ENCODE results near the gene RSPH1. TPM values are rescaled to one million over a fixed set of nuclear protein-coding genes. Genes with fewer than 3 reads are reported as not detected.

Gene RSPH1
- total RNA-seq, 1 donor from 2014 or later, result 0.42 TPM

DNA sequence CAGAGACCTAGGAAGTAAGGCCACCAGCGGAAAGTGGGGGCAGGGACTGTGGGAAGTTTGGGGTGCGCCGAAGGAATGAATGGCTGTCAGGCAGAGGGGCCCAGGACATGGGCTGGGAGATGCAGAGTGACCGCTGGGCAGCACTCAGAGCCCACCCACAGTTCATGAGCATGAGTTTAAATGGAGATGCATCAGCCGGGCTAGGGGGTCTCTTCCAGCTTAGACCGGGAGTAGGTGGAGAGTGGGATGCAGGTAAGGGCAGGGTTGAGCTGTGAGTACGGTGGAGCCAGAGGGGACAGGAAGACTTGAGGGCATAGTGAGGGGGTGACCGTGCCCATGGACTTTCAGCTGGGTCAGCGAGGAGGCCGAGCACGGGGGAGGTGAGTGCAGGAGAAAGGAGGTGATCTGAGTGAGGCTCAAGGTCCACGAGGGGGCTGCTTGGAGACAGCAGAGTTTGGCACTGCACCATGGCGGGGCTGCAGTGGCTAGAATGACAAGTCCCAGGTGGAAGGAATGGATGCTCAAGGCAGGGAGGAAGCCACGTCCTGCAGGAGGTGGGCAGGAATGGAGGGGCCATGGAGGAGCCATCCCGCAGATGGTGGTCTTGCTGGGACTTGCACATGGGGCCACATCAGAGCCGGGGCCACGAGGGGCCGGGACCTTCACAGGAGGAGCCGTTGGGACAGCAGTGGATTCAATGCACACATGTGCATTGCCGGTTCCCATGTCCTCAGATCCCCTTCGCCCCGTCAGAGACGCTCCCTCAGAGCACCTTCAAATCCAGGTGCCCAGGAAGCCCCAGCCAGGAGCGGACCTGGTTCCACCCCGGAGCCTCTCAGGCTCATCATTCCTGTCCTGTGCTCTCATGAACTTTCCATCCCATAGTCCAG is 57.5 kb downstream of the RSPH1 start:
- H3K36me3 Mint-ChIP-seq, result no peaks in the 10 kb centered on the region
- TF ChIP-seq, protein P1, sequence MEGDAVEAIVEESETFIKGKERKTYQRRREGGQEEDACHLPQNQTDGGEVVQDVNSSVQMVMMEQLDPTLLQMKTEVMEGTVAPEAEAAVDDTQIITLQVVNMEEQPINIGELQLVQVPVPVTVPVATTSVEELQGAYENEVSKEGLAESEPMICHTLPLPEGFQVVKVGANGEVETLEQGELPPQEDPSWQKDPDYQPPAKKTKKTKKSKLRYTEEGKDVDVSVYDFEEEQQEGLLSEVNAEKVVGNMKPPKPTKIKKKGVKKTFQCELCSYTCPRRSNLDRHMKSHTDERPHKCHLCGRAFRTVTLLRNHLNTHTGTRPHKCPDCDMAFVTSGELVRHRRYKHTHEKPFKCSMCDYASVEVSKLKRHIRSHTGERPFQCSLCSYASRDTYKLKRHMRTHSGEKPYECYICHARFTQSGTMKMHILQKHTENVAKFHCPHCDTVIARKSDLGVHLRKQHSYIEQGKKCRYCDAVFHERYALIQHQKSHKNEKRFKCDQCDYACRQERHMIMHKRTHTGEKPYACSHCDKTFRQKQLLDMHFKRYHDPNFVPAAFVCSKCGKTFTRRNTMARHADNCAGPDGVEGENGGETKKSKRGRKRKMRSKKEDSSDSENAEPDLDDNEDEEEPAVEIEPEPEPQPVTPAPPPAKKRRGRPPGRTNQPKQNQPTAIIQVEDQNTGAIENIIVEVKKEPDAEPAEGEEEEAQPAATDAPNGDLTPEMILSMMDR (IDR thresholded peaks at IDR 0.05; ENCODE audit: unreplicated experiment), result no peak
- no peak overlapping the region for H3K27ac Mint-ChIP-seq
- no peak overlapping the region for H3K4me3 Mint-ChIP-seq
- no peaks in the 10 kb centered on the region for H3K9me3 Mint-ChIP-seq
- H3K4me1 Mint-ChIP-seq, result no peaks in the 10 kb centered on the region
- no peak for DNase-seq (ENCODE audit: low spot score in 2 of 2, unreplicated experiment in 2 of 2)
- H3K27me3 Mint-ChIP-seq (ENCODE audit: low read depth), result peaks cover 51% of the 10 kb centered on the region

DNA sequence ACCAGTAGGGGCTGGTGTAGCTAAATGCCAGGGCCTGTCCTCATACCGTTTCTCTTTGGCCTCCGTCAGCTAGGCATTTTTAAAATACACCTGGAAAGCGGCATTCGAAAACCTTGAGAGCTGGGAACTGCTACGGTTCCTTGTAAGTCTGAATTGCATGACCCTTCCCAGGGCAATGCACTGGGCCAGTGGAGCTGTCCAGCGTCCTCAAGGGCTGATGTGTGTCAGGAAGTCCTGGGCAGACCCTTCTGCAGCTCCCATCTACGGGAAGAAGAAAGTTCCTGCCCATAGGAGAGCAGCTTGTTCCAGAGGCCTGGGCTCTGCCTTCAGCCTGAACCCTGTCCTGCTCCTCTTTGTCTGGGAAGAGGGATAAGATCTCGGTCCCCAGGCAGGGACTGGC is 58.2 kb downstream of the RSPH1 start:
- Mint-ChIP-seq H3K4me1 (no peaks in the 10 kb centered on the region), H3K36me3 (no peaks in the 10 kb centered on the region), H3K9me3 (peaks cover 2% of the 10 kb centered on the region), H3K27ac (no peak overlapping the region), H3K4me3 (no peak overlapping the region), H3K27me3 (ENCODE audit: low read depth) (peaks cover 51% of the 10 kb centered on the region)
- no peak for DNase-seq (ENCODE audit: low spot score in 2 of 2, unreplicated experiment in 2 of 2)
- TF ChIP-seq, protein P1 (IDR thresholded peaks at IDR 0.05; ENCODE audit: unreplicated experiment), result no peak

DNA sequence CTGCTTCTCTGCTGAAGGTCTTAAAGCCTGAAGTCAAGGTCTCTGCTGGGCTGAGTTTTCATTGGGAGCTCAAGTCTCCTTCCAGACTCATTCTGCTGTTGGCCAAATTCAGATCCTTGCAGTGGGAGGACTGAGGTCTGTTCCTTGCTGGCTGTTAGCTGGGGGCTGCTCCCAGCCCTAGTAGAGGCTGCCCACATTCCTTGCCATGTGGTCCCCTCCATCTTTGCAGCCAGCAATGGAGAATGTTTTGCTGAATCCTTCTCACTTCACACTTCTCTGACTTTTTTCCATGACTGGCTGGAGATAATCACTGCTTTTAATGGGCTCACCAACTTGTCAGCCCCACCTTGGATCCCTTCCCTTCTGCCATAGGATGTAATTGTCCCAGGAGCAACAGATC is 59.1 kb downstream of the RSPH1 start:
- Mint-ChIP-seq H3K4me1 (no peaks in the 10 kb centered on the region), H3K36me3 (no peaks in the 10 kb centered on the region), H3K27ac (no peak overlapping the region), H3K9me3 (peaks cover 9% of the 10 kb centered on the region), H3K27me3 (ENCODE audit: low read depth) (peaks cover 53% of the 10 kb centered on the region), H3K4me3 (no peak overlapping the region)
- DNase-seq (ENCODE audit: low spot score in 2 of 2, unreplicated experiment in 2 of 2), result no peak
- TF ChIP-seq, protein P1 (IDR thresholded peaks at IDR 0.05; ENCODE audit: unreplicated experiment), result no peak

DNA sequence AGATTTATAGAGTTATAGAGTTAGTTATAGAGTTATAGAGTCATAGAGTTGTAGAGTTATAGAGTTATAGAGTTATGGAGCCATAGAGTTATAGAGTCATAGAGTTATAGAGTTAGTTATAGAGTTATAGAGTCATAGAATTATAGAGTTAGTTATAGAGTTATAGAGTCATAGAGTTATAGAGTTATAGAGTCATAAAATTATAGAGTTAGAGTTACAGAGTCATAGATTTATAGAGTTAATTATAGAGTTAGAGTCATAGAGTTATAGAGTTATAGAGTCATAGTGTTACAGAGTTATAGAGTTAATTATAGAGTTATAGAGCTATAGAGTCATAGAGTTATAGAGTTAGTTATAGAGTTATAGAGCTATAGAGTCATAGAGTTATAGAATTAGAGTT is 60.2 kb downstream of the RSPH1 start:
- no peaks in the 10 kb centered on the region for H3K4me1 Mint-ChIP-seq
- peaks cover 53% of the 10 kb centered on the region for H3K27me3 Mint-ChIP-seq (ENCODE audit: low read depth)
- TF ChIP-seq, protein P1 (IDR thresholded peaks at IDR 0.05; ENCODE audit: unreplicated experiment), result no peak
- peaks cover 9% of the 10 kb centered on the region for H3K9me3 Mint-ChIP-seq
- no peaks in the 10 kb centered on the region for H3K36me3 Mint-ChIP-seq
- DNase-seq (ENCODE audit: low spot score in 2 of 2, unreplicated experiment in 2 of 2), result no peak
- no peak overlapping the region for H3K4me3 Mint-ChIP-seq
- no peak overlapping the region for H3K27ac Mint-ChIP-seq

DNA sequence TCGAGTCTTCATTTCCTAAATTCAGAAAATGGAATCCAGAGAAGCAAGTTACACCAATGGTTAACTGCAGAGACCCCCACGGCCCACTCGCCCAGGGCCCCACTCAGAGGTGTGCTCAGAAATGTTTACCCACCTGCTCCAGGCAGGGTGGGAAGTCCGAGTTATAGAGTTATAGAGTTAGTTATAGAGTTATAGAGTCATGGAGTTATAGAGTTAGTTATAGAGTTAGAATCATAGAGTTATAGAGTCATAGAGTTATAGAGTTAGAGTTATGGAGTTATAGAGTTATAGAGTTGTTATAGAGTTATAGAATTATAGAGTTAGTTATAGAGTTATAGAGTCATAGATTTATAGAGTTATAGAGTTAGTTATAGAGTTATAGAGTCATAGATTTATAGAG is 60.6 kb downstream of the RSPH1 start:
- TF ChIP-seq, protein P1 (IDR thresholded peaks at IDR 0.05; ENCODE audit: unreplicated experiment), result no peak
- no peak overlapping the region for H3K27ac Mint-ChIP-seq
- H3K4me1 Mint-ChIP-seq, result no peaks in the 10 kb centered on the region
- H3K9me3 Mint-ChIP-seq, result peaks cover 9% of the 10 kb centered on the region
- no peak for DNase-seq (ENCODE audit: low spot score in 2 of 2, unreplicated experiment in 2 of 2)
- H3K36me3 Mint-ChIP-seq, result no peaks in the 10 kb centered on the region
- H3K27me3 Mint-ChIP-seq (ENCODE audit: low read depth), result peaks cover 50% of the 10 kb centered on the region
- no peak overlapping the region for H3K4me3 Mint-ChIP-seq
